Measurements from ENCODE around the gene CHD9NB. TPM values are rescaled to one million over a fixed set of nuclear protein-coding genes. Genes with fewer than 3 reads are reported as not detected.

CHD9NB gene
- total and polyA plus RNA-seq, 2 of the 4 experiments (the other 2 are of a cell fraction), result 0.94 to 1.1 TPM

GRCh38 chr16:53090286-53090590 is 37.5 kb upstream of the CHD9NB start:
- peak overlapping the region; percentile 52 for H3K4me2 ChIP-seq (ENCODE audit: low read depth, low read length)
- peak overlapping the region; percentile 81 for H2BK120ac ChIP-seq (ENCODE audit: low read depth, low read length)
- dilution Hi-C loops (cut with HindIII; ENCODE audit: low sequenced_read_pairs, unreplicated experiment) (no loop called here), in situ Hi-C loops (cut with MboI; ENCODE audit: low sequenced_read_pairs) (no loop called here), intact Hi-C loops (cut with micrococcal nuclease) (loop anchor here (2.0 kb wide), 2 partner anchors 35 to 41 kb away; partner anchors contain the start of gene CHD9)
- peaks cover 15 to 69% of the 10 kb centered on the region in 2 experiments; a peak in 3 of 4 replicates for H3K79me1 ChIP-seq (ENCODE audit: low read depth in 1 of 2, low read length in 2 of 2)
- peak overlapping the region; percentile 92 for H2BK20ac ChIP-seq (ENCODE audit: low read depth, low read length)
- peak overlapping the region; percentile 81; the same call in 1 of the 3 replicates for H2BK15ac ChIP-seq (ENCODE audit: low read depth, low read length)
- DNase-seq (no peak), ATAC-seq (ENCODE audit: low read depth) (no peak)
- peak overlapping the region; percentile 68 for H4K91ac ChIP-seq (ENCODE audit: insufficient read depth, low read depth, low read length)
- H3K14ac ChIP-seq (replicated peaks; ENCODE audit: low read depth, low read length), result peak overlapping the region; percentile 82
- peak overlapping the region; percentile 23 for H4K5ac ChIP-seq (ENCODE audit: low read depth, low read length)
- peak overlapping the region; percentile 81; the same call in 1 of the 2 replicates for H3K27ac ChIP-seq (ENCODE audit: insufficient read depth, low read length)
- H2AFZ ChIP-seq (replicated peaks; ENCODE audit: low read length, poor library complexity), result peak overlapping the region; percentile 86
- H3K18ac ChIP-seq (ENCODE audit: low read depth, low read length), result peak overlapping the region; percentile 39
- peak overlapping the region; percentile 19 to 87 for H4K8ac ChIP-seq (ENCODE audit: low read depth in 2 of 2, low read length in 2 of 2)
- no peak for TF ChIP-seq CEBPB (IDR thresholded peaks at IDR 0.05; ENCODE audit: low read depth, low read length)
- no peak for TF ChIP-seq RFX5 (IDR thresholded peaks at IDR 0.05; ENCODE audit: low read depth, low read length)
- no peaks in the 10 kb centered on the region for H3K36me3 ChIP-seq (ENCODE audit: control insufficient read depth, insufficient read depth, low read length)
- no peaks in the 10 kb centered on the region for H3K27me3 ChIP-seq (ENCODE audit: control insufficient read depth, insufficient read depth, low read length)
- ChIA-PET POLR2A (ENCODE audit: unreplicated experiment) (no interaction called here), CTCF (no interaction called here)
- peak overlapping the region; percentile 95 for H2AK9ac ChIP-seq (replicated peaks; ENCODE audit: low read depth, low read length, poor library complexity)
- peaks cover 30% of the 10 kb centered on the region for H3K9me1 ChIP-seq (ENCODE audit: insufficient read depth, low read length)
- peak overlapping the region; percentile 96 for H3K23ac ChIP-seq (ENCODE audit: low read depth, low read length)
- peaks cover 20% of the 10 kb centered on the region for H3K4me1 ChIP-seq (ENCODE audit: control insufficient read depth, insufficient read depth, low read length)
- H3K9me3 ChIP-seq (ENCODE audit: control insufficient read depth, insufficient read depth, low read length), result no peaks in the 10 kb centered on the region
- peak overlapping the region; percentile 76 for H2BK5ac ChIP-seq (ENCODE audit: low read depth, low read length, poor library complexity, severe bottlenecking)
- H3K4me3 ChIP-seq (ENCODE audit: insufficient read depth, low read depth, low read length), result no peak overlapping the region
- peak overlapping the region; percentile 18; the same call in 1 of the 2 replicates for H3K56ac ChIP-seq (ENCODE audit: extremely low read depth, insufficient read depth, low read length)
- WGBS, 2 experiments (ENCODE audit: extremely low coverage in 2 of 2, insufficient read length in 1 of 2), result no CpG with 5 or more reads among the region's 5 CpGs
- H3K9ac ChIP-seq (ENCODE audit: low read depth, low read length), result peak overlapping the region; percentile 19; the same call in 1 of the 2 replicates
- peak overlapping the region; percentile 88 for H2AK5ac ChIP-seq (ENCODE audit: low read depth, low read length)
- no TSS peak for BruUV-seq (replicated peaks)
- H4K20me1 ChIP-seq (ENCODE audit: insufficient read depth, low read length), result no peaks in the 10 kb centered on the region; the same call in 1 of the 2 replicates
- H3K4ac ChIP-seq (ENCODE audit: low read depth, low read length), result peak overlapping the region; percentile 90

All from IMR-90 (cell line).